ENCODE measurements around the gene RPS25.
"Not testable (repeated sequence)": the region's sequence is repeated elsewhere in the genome, so short reads cannot be mapped to it uniquely, and the experiment has no call there.

Gene RPS25

DNA sequence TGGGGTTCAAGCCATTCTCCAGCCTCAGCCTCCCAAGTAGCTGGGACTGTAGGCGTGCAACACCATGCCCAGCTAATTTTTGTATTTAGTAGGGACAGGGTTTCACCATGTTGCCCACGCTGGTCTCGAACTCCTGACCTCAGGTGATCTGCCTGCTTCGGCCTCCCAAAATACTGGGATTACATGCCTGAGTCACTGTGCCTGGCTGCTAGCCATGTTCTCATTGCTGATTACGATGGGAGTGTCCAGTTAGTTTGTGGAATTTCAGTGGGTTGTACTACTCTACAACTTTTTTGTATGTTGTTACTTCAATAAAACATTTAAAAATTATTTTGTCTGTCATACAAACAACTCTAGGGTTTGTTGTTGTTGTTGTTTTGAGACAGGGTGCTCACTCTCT is 44.6 kb upstream of the RPS25 start:
- Histone ChIP-seq H3K27ac (ENCODE audit: low read depth, low read length) (no peak overlapping the region), H3K36me3 (ENCODE audit: low read length) (no peaks in the 10 kb centered on the region; the same call in 1 of the 2 replicates), H4K20me1 (ENCODE audit: low read depth, low read length) (no peaks in the 10 kb centered on the region), H3K4me2 (ENCODE audit: low read depth, low read length, poor library complexity, severe bottlenecking) (no peak overlapping the region), H3K27me3 (ENCODE audit: low read length) (no peaks in the 10 kb centered on the region), H2AFZ (ENCODE audit: low read depth, low read length, severe bottlenecking) (no peak overlapping the region), H3K4me3 (ENCODE audit: insufficient read depth, low read length, poor library complexity, severe bottlenecking) (no peak overlapping the region), H3K79me2 (ENCODE audit: insufficient read depth, low read length) (peaks cover 29% of the 10 kb centered on the region), H3F3A (ENCODE audit: insufficient read depth) (peaks cover 14% of the 10 kb centered on the region; the same call in 1 of the 2 replicates), H3K9ac (ENCODE audit: low read length) (no peak overlapping the region), H3K9me3 (ENCODE audit: insufficient read depth, low read length) (no peaks in the 10 kb centered on the region), H3K9me2 (replicated peaks; ENCODE audit: insufficient read depth, low read length) (no peaks in the 10 kb centered on the region)
- TF ChIP-seq, protein P1, sequence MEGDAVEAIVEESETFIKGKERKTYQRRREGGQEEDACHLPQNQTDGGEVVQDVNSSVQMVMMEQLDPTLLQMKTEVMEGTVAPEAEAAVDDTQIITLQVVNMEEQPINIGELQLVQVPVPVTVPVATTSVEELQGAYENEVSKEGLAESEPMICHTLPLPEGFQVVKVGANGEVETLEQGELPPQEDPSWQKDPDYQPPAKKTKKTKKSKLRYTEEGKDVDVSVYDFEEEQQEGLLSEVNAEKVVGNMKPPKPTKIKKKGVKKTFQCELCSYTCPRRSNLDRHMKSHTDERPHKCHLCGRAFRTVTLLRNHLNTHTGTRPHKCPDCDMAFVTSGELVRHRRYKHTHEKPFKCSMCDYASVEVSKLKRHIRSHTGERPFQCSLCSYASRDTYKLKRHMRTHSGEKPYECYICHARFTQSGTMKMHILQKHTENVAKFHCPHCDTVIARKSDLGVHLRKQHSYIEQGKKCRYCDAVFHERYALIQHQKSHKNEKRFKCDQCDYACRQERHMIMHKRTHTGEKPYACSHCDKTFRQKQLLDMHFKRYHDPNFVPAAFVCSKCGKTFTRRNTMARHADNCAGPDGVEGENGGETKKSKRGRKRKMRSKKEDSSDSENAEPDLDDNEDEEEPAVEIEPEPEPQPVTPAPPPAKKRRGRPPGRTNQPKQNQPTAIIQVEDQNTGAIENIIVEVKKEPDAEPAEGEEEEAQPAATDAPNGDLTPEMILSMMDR (IDR thresholded peaks at IDR 0.05; ENCODE audit: insufficient read depth, low read length, poor library complexity, severe bottlenecking): no peak
- no peak for TF ChIP-seq EZH2phosphoT487 (conservative IDR thresholded peaks at IDR 0.05; ENCODE audit: low read length)

DNA sequence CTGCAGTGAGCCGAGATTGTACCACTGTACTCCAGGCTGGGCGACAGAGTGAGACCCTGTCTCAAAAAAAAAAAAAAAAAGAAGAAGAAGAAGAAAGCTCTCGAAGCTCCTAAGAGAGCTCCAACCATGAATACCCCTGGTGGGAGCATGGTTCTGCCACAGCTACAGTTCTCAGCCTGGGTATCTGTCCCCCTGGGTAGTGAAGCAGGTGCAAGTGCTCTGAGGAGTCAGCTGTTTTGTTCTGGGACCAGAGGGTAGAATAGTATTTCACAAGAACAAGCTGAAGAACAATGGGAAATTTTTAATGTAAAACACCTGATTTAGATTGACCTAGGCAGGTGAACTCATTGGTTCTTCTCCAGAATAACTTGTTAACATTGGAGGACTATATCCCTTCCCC is 43.1 kb upstream of the RPS25 start:
- Histone ChIP-seq H3K27me3 (ENCODE audit: low read length) (no peaks in the 10 kb centered on the region), H3K9ac (ENCODE audit: low read length) (no peak overlapping the region), H2AFZ (ENCODE audit: low read depth, low read length, severe bottlenecking) (no peak overlapping the region), H3K79me2 (ENCODE audit: insufficient read depth, low read length) (peaks cover 25% of the 10 kb centered on the region), H3K9me3 (ENCODE audit: insufficient read depth, low read length) (no peaks in the 10 kb centered on the region), H3K9me2 (replicated peaks; ENCODE audit: insufficient read depth, low read length) (no peaks in the 10 kb centered on the region), H3K4me3 (ENCODE audit: insufficient read depth, low read length, poor library complexity, severe bottlenecking) (no peak overlapping the region), H3F3A (ENCODE audit: insufficient read depth) (peaks cover 11% of the 10 kb centered on the region; the same call in 1 of the 2 replicates), H3K4me2 (ENCODE audit: low read depth, low read length, poor library complexity, severe bottlenecking) (no peak overlapping the region), H3K27ac (ENCODE audit: low read depth, low read length) (no peak overlapping the region), H3K36me3 (ENCODE audit: low read length) (no peaks in the 10 kb centered on the region; the same call in 1 of the 2 replicates), H4K20me1 (ENCODE audit: low read depth, low read length) (no peaks in the 10 kb centered on the region)
- TF ChIP-seq, protein P1 (IDR thresholded peaks at IDR 0.05; ENCODE audit: insufficient read depth, low read length, poor library complexity, severe bottlenecking): no peak
- TF ChIP-seq EZH2phosphoT487 (conservative IDR thresholded peaks at IDR 0.05; ENCODE audit: low read length): no peak

DNA sequence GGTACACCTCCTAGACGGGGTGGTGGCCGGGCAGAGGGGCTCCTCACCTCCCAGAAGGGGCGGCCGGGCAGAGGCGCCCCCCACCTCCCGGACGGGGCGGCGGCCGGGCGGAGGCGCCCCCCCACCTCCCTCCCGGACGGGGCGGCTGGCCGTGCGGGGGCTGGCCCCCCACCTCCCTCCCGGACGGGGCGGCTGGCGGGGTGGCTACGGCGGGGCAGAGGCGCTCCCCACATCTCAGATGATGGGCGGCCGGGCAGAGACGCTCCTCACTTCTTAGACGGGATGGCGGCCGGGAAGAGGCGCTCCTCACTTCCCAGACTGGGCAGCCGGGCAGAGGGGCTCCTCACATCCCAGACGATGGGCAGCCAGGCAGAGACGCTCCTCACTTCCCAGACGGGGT is 41.0 kb upstream of the RPS25 start:
- H3K9ac ChIP-seq (ENCODE audit: low read length); H3K27ac ChIP-seq (ENCODE audit: low read depth, low read length); H3K4me3 ChIP-seq (ENCODE audit: insufficient read depth, low read length, poor library complexity, severe bottlenecking); H3K4me2 ChIP-seq (ENCODE audit: low read depth, low read length, poor library complexity, severe bottlenecking); H4K20me1 ChIP-seq (ENCODE audit: low read depth, low read length); H3K36me3 ChIP-seq (ENCODE audit: low read length); H3K27me3 ChIP-seq (ENCODE audit: low read length); H2AFZ ChIP-seq (ENCODE audit: low read depth, low read length, severe bottlenecking); H3K9me2 ChIP-seq (replicated peaks; ENCODE audit: insufficient read depth, low read length); H3K9me3 ChIP-seq (ENCODE audit: insufficient read depth, low read length); H3F3A ChIP-seq (ENCODE audit: insufficient read depth): not testable (repeated sequence)
- peaks cover 27% of the 10 kb centered on the region for H3K79me2 ChIP-seq (ENCODE audit: insufficient read depth, low read length)

DNA sequence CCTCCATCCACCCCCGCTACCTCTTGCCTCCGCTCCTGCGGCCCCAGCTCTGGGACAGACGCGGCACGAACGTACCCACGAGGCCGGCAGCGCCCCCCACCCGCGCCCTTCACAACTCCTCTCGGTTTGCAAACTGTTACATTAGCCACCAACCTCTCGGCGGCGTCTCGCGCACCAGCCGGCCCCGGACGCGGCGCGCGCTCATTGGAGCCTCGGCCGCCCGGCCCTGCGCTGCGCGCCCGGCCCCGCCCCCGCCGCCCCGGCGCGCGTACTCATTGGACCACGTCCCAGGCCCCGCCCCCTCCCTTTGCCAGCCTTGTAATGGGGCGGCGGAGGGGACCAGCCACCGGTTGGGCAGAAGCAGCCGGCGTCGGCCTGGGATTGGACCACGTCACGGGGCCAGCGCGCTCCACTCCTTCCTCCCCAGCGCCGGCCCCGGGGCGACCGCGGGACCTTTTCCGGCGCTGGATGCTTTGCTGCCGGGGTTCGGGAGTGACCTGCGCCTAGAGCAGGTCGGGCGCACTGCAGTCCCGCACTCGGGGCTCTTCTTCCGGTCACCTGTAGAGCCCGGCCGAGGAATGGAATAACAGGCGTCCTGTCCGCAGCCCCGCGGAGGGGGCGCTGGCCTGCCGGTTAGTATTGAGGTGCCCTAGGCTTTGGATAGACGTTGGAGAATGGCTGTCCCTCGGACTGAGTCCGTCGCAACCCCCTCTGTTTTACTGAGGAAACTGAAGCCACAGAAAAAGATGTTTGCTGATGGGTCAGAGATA is 39.0 kb upstream of the RPS25 start, which contains the start of gene HYOU1:
HYOU1 (minus strand) TSS at position 206 of the 770 bp plus-strand sequence. CDS start 1,045 bp downstream, outside the sequence.
- no peak for TF ChIP-seq EZH2phosphoT487 (conservative IDR thresholded peaks at IDR 0.05; ENCODE audit: low read length)
- TF ChIP-seq, protein P1 (IDR thresholded peaks at IDR 0.05; ENCODE audit: insufficient read depth, low read length, poor library complexity, severe bottlenecking): no peak
- Histone ChIP-seq H3K79me2 (ENCODE audit: insufficient read depth, low read length) (peaks cover 27% of the 10 kb centered on the region), H3K9me2 (replicated peaks; ENCODE audit: insufficient read depth, low read length) (no peaks in the 10 kb centered on the region), H3K27me3 (ENCODE audit: low read length) (no peaks in the 10 kb centered on the region), H3K36me3 (ENCODE audit: low read length) (no peaks in the 10 kb centered on the region), H3K9ac (ENCODE audit: low read length) (peak within 1 kb of the TSS; percentile 95), H3K9me3 (ENCODE audit: insufficient read depth, low read length) (no peaks in the 10 kb centered on the region), H3K4me3 (ENCODE audit: insufficient read depth, low read length, poor library complexity, severe bottlenecking) (peak within 1 kb of the TSS; percentile 86), H2AFZ (ENCODE audit: low read depth, low read length, severe bottlenecking) (peak within 1 kb of the TSS; percentile 49), H3K27ac (ENCODE audit: low read depth, low read length) (peak within 1 kb of the TSS; percentile 61), H3K4me2 (ENCODE audit: low read depth, low read length, poor library complexity, severe bottlenecking) (peak within 1 kb of the TSS; percentile 81), H4K20me1 (ENCODE audit: low read depth, low read length) (no peaks in the 10 kb centered on the region), H3F3A (ENCODE audit: insufficient read depth) (no peaks in the 10 kb centered on the region)
